ENCODE measurements around the gene LIME1. TPM values are rescaled to one million over a fixed set of nuclear protein-coding genes. Genes with fewer than 3 reads are reported as not detected.
A peak's percentile ranks its signal among the peaks of the same experiment; 100 is the strongest.

Gene LIME1
- total RNA-seq: 10 to 100 TPM in 1 of 2 donors, 1 to 10 TPM in 1; 9.8 to 24.8 TPM

- H3K27ac Mint-ChIP-seq: peak within 1 kb of the TSS; percentile 49
- no peaks in the 10 kb centered on the region for H3K27me3 Mint-ChIP-seq
- H3K9me3 Mint-ChIP-seq: no peaks in the 10 kb centered on the region
- peaks cover 13% of the 10 kb centered on the region for H3K4me1 Mint-ChIP-seq
- peak within 1 kb of the TSS; percentile 66 for H3K4me3 Mint-ChIP-seq
- ATAC-seq (replicated peaks): peak; percentile 15
- peaks cover 13% of the 10 kb centered on the region for H3K36me3 Mint-ChIP-seq (ENCODE audit: low read depth)
Measured at GRCh38 chr20:63735859-63736718, at the start of gene LIME1. TSS of gene LIME1 (plus strand) at chr20:63736664. CDS start at chr20:63737550, 886 bp downstream.

GRCh38 chr20:63687419-63688178 lies 48.9 kb upstream of the LIME1 start:
- peaks cover 4% of the 10 kb centered on the region for H3K4me1 Mint-ChIP-seq
- H3K27me3 Mint-ChIP-seq: no peaks in the 10 kb centered on the region
- H3K27ac Mint-ChIP-seq: no peak overlapping the region
- no peaks in the 10 kb centered on the region for H3K9me3 Mint-ChIP-seq
- H3K4me3 Mint-ChIP-seq: no peak overlapping the region
- ATAC-seq (replicated peaks): no peak
- peaks cover 6% of the 10 kb centered on the region for H3K36me3 Mint-ChIP-seq (ENCODE audit: low read depth)

- no peak for ATAC-seq (replicated peaks)
- Mint-ChIP-seq H3K36me3 (ENCODE audit: low read depth) (peaks cover 6% of the 10 kb centered on the region), H3K4me1 (peaks cover 4% of the 10 kb centered on the region), H3K9me3 (no peaks in the 10 kb centered on the region), H3K4me3 (no peak overlapping the region), H3K27me3 (no peaks in the 10 kb centered on the region), H3K27ac (no peak overlapping the region)
Measured at GRCh38 chr20:63688228-63689045, 48.0 kb upstream of the LIME1 start.

GRCh38 chr20:63689046-63690002 lies 47.1 kb upstream of the LIME1 start:
- Mint-ChIP-seq H3K36me3 (ENCODE audit: low read depth) (peaks cover 15% of the 10 kb centered on the region), H3K4me3 (no peak overlapping the region), H3K9me3 (no peaks in the 10 kb centered on the region), H3K27me3 (no peaks in the 10 kb centered on the region), H3K4me1 (peaks cover 4% of the 10 kb centered on the region), H3K27ac (no peak overlapping the region)
- no peak for ATAC-seq (replicated peaks)

- H3K4me3 Mint-ChIP-seq: no peak overlapping the region
- no peaks in the 10 kb centered on the region for H3K27me3 Mint-ChIP-seq
- ATAC-seq (replicated peaks): no peak
- H3K9me3 Mint-ChIP-seq: no peaks in the 10 kb centered on the region
- H3K4me1 Mint-ChIP-seq: peaks cover 4% of the 10 kb centered on the region
- H3K27ac Mint-ChIP-seq: no peak overlapping the region
- H3K36me3 Mint-ChIP-seq (ENCODE audit: low read depth): peaks cover 16% of the 10 kb centered on the region
Measured at GRCh38 chr20:63690003-63690897, 46.2 kb upstream of the LIME1 start.

GRCh38 chr20:63690898-63691710 lies 45.4 kb upstream of the LIME1 start:
- no peak for ATAC-seq (replicated peaks)
- H3K4me1 Mint-ChIP-seq: peaks cover 4% of the 10 kb centered on the region
- peak overlapping the region; percentile 38 for H3K27ac Mint-ChIP-seq
- H3K9me3 Mint-ChIP-seq: no peaks in the 10 kb centered on the region
- H3K4me3 Mint-ChIP-seq: no peak overlapping the region
- no peaks in the 10 kb centered on the region for H3K27me3 Mint-ChIP-seq
- H3K36me3 Mint-ChIP-seq (ENCODE audit: low read depth): peaks cover 16% of the 10 kb centered on the region

- peaks cover 16% of the 10 kb centered on the region for H3K36me3 Mint-ChIP-seq (ENCODE audit: low read depth)
- H3K4me1 Mint-ChIP-seq: peaks cover 4% of the 10 kb centered on the region
- no peak for ATAC-seq (replicated peaks)
- H3K4me3 Mint-ChIP-seq: no peak overlapping the region
- peak overlapping the region; percentile 38 for H3K27ac Mint-ChIP-seq
- no peaks in the 10 kb centered on the region for H3K27me3 Mint-ChIP-seq
- H3K9me3 Mint-ChIP-seq: no peaks in the 10 kb centered on the region
Measured at GRCh38 chr20:63691711-63692435, 44.6 kb upstream of the LIME1 start.

- Mint-ChIP-seq H3K4me1 (peaks cover 4% of the 10 kb centered on the region), H3K27me3 (no peaks in the 10 kb centered on the region), H3K9me3 (no peaks in the 10 kb centered on the region), H3K36me3 (ENCODE audit: low read depth) (peaks cover 16% of the 10 kb centered on the region), H3K27ac (no peak overlapping the region), H3K4me3 (no peak overlapping the region)
- no peak for ATAC-seq (replicated peaks)
Measured at GRCh38 chr20:63692436-63693082, 43.9 kb upstream of the LIME1 start.

GRCh38 chr20:63693083-63693732 lies 43.3 kb upstream of the LIME1 start:
- H3K9me3 Mint-ChIP-seq: no peaks in the 10 kb centered on the region
- peaks cover 4% of the 10 kb centered on the region for H3K4me1 Mint-ChIP-seq
- peak overlapping the region; percentile 85 for H3K27ac Mint-ChIP-seq
- no peaks in the 10 kb centered on the region for H3K27me3 Mint-ChIP-seq
- peaks cover 16% of the 10 kb centered on the region for H3K36me3 Mint-ChIP-seq (ENCODE audit: low read depth)
- H3K4me3 Mint-ChIP-seq: no peak overlapping the region
- no peak for ATAC-seq (replicated peaks)

GRCh38 chr20:63693733-63694583 lies 42.5 kb upstream of the LIME1 start:
- H3K4me1 Mint-ChIP-seq: peaks cover 4% of the 10 kb centered on the region
- H3K36me3 Mint-ChIP-seq (ENCODE audit: low read depth): peaks cover 16% of the 10 kb centered on the region
- no peaks in the 10 kb centered on the region for H3K9me3 Mint-ChIP-seq
- peak overlapping the region; percentile 85 for H3K27ac Mint-ChIP-seq
- no peaks in the 10 kb centered on the region for H3K27me3 Mint-ChIP-seq
- no peak for ATAC-seq (replicated peaks)
- no peak overlapping the region for H3K4me3 Mint-ChIP-seq
